BLaER1 treated with 17β-estradiol and CSF1 and Interleukin-3, amounts not matched to agents 10 nM and 100 nM (cell line): ENCODE data around the gene B3GALT6.
A peak's percentile ranks its signal among the peaks of the same experiment; 100 is the strongest.

Source experiments
- H3K27ac ChIP-seq, 11 experiments: shearing (Covaris generic); formaldehyde crosslinking; 2 replicates each; pipeline ENCODE4 v1.8.1; 2022
- H3K27me3 ChIP-seq, 11 experiments: shearing (Covaris generic); formaldehyde crosslinking; 2 replicates each; pipeline ENCODE4 v1.8.1; 2022
- H3K36me3 ChIP-seq, 11 experiments: shearing (Covaris generic); formaldehyde crosslinking; 2 replicates each; pipeline ENCODE4 v1.8.1; 2022
- H3K4me1 ChIP-seq, 10 experiments: shearing (Covaris generic); formaldehyde crosslinking; 2 replicates each; pipeline ENCODE4 v1.8.1; 2022
- H3K4me2 ChIP-seq, 11 experiments: shearing (Covaris generic); formaldehyde crosslinking; 2 replicates each; pipeline ENCODE4 v1.8.1; 2022
- H3K4me3 ChIP-seq, 10 experiments: shearing (Covaris generic); formaldehyde crosslinking; 2 replicates each; pipeline ENCODE4 v1.8.1; 2022
- H3K9ac ChIP-seq, 11 experiments: shearing (Covaris generic); formaldehyde crosslinking; 2 replicates each; pipeline ENCODE4 v1.8.1; 2022
- H3K9me3 ChIP-seq, 11 experiments: shearing (Covaris generic); formaldehyde crosslinking; replicated peaks in 1 of 11; 2 replicates each; pipeline ENCODE4 v1.8.1; 2022
- H4K20me1 ChIP-seq, 11 experiments: shearing (Covaris generic); formaldehyde crosslinking; 2 replicates each; pipeline ENCODE4 v1.8.1; 2022
- Cebpa-rat ChIP-seq, 11 experiments: shearing (Covaris generic); IDR thresholded peaks; 2 replicates each; pipeline ENCODE4 v1.8.1; 2022

B3GALT6 gene

GRCh38 chr1:1272341-1273208 lies 40.5 kb downstream of the B3GALT6 start:
- TF ChIP-seq Cebpa-rat (IDR thresholded peaks at IDR 0.05) = no peak
- H3K4me2 ChIP-seq = peak overlapping the region; percentile 91 to 100 (median 99)
- peaks cover 54 to 59% (median 56%) of the 10 kb centered on the region in 11 experiments for H4K20me1 ChIP-seq
- no peaks in the 10 kb centered on the region for H3K27me3 ChIP-seq
- H3K9me3 ChIP-seq = no peaks in the 10 kb centered on the region
- peaks cover 14 to 51% (median 39%) of the 10 kb centered on the region in 11 experiments for H3K36me3 ChIP-seq
- H3K4me1 ChIP-seq = peaks cover 33 to 42% (median 38%) of the 10 kb centered on the region in 10 experiments
- H3K9ac ChIP-seq = peak overlapping the region; percentile 97 to 100 (median 99)
- H3K27ac ChIP-seq = peak overlapping the region; percentile 92 to 99 (median 97)
- peak overlapping the region; percentile 96 to 100 (median 100) for H3K4me3 ChIP-seq

GRCh38 chr1:1273209-1273511 lies 41.1 kb downstream of the B3GALT6 start:
- Histone ChIP-seq H3K27ac (peak overlapping the region; percentile 92 to 99 (median 97)), H3K4me3 (peak overlapping the region; percentile 96 to 100 (median 100)), H3K4me1 (peaks cover 33 to 42% (median 38%) of the 10 kb centered on the region in 10 experiments), H3K4me2 (peak overlapping the region; percentile 91 to 100 (median 99)), H4K20me1 (peaks cover 49 to 53% (median 50%) of the 10 kb centered on the region in 11 experiments), H3K9me3 (no peaks in the 10 kb centered on the region), H3K9ac (peak overlapping the region; percentile 97 to 100 (median 99)), H3K36me3 (peaks cover 9 to 45% (median 33%) of the 10 kb centered on the region in 11 experiments; a peak in 21 of 22 replicates), H3K27me3 (no peaks in the 10 kb centered on the region)
- no peak for TF ChIP-seq Cebpa-rat (IDR thresholded peaks at IDR 0.05)

DNA sequence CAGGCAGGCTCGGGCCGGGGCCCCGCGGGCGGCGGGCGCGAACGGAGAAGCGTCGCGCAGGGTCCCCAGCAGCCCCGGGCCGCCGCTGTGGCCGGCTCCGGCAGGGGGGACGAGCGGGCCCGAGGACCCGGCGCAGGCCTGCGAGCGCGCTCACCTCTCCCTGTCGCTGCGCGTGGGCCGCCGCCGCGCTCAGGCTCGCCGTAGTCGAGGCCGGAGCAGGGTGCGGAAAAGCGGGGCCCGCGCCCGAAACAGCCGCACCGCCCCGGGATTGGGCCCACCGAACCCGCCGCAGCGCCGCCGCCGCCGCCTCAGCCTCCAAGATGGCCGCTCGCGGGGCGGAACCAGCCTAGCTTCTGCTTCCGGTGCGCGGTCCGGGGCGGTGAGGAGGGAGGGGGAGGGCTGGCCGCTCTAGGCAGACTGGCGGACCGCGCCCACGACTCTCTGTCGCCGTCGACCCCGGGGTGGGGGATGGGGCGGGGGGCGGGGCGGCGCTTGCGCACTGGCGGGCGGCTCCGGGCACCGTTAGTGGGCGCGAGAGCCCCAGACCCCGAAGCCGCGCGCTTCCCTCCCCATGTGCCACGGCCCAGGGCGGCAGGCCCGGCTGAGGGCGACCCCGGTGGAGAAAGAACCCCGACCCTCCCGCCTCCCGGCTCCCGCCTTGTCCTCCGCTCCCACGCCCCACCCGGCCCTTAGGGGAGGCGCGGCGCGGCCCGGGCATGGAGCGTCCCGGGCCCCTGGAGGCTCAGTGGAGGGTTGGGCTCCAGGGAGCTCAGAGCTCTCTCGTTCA lies 41.7 kb downstream of the B3GALT6 start, which contains the start of gene UBE2J2:
Gene UBE2J2, minus strand, starts transcription at position 343 of the 787 bp plus-strand sequence. CDS start 5,862 bp downstream, outside the sequence.
- Histone ChIP-seq H3K27ac (peak within 1 kb of the TSS; percentile 92 to 99 (median 97)), H3K4me3 (peak within 1 kb of the TSS; percentile 96 to 100 (median 100)), H3K4me2 (peak within 1 kb of the TSS; percentile 95 to 100 (median 99)), H3K9me3 (no peaks in the 10 kb centered on the region), H3K9ac (peak within 1 kb of the TSS; percentile 97 to 100 (median 99)), H4K20me1 (peaks cover 43 to 48% (median 45%) of the 10 kb centered on the region in 11 experiments), H3K36me3 (peaks cover 3 to 40% (median 28%) of the 10 kb centered on the region in 11 experiments; a peak in 21 of 22 replicates), H3K27me3 (no peaks in the 10 kb centered on the region), H3K4me1 (peaks cover 33 to 42% (median 38%) of the 10 kb centered on the region in 10 experiments)
- TF ChIP-seq Cebpa-rat (IDR thresholded peaks at IDR 0.05) = no peak

DNA sequence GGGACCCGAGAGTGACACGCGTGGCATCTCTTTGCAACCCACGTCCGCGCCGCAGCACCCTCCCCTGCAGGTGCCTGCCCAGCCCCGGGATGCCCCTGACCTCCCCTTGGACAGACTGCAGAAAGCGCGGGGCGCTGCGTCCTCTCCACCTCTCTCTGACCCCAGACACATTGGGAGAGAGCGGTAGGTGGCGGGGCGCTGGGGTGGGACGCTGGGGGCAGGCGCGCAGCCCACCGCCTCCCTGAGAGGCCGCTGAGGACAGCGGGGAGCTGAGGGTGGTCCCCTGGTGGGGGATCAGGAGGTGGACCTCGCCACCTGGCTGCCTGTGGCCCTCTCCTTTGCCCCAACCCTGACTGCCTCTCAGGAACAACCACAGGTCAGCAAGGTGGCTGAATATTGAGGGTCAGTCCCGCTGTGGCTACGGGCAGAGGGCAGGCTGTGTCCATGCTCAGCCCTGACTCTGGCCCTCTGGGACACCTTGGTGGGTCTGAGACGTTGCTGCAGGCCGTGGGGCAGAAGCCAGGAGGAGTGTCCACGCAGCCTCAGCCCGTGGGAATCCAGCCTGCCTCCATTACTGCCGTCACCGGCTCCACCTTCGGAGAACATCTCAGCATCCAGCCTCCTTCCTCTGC lies 42.4 kb downstream of the B3GALT6 start:
- Histone ChIP-seq H3K4me3 (peak overlapping the region; percentile 96 to 100 (median 100)), H3K9me3 (no peaks in the 10 kb centered on the region), H3K4me1 (peaks cover 33 to 42% (median 38%) of the 10 kb centered on the region in 10 experiments), H3K4me2 (peak overlapping the region; percentile 90 to 99 (median 96)), H3K27me3 (no peaks in the 10 kb centered on the region), H4K20me1 (peaks cover 36 to 41% (median 38%) of the 10 kb centered on the region in 11 experiments), H3K9ac (peak overlapping the region; percentile 97 to 100 (median 99)), H3K27ac (peak overlapping the region in 9 of 11 experiments; percentile 45 to 99 (median 97); a peak in 19 of 22 replicates), H3K36me3 (peaks cover 0 to 32% (median 25%) of the 10 kb centered on the region in 11 experiments; a peak in 21 of 22 replicates)
- TF ChIP-seq Cebpa-rat (IDR thresholded peaks at IDR 0.05) = no peak

GRCh38 chr1:1274931-1275431 lies 42.9 kb downstream of the B3GALT6 start:
- peak overlapping the region; percentile 90 to 99 (median 96) for H3K4me2 ChIP-seq
- peaks cover 0 to 27% (median 20%) of the 10 kb centered on the region in 11 experiments; a peak in 20 of 22 replicates for H3K36me3 ChIP-seq
- peak overlapping the region in 10 of 11 experiments; percentile 97 to 100 (median 99); a peak in 15 of 22 replicates for H3K9ac ChIP-seq
- H3K9me3 ChIP-seq = no peaks in the 10 kb centered on the region
- H4K20me1 ChIP-seq = peaks cover 30 to 35% (median 32%) of the 10 kb centered on the region in 11 experiments
- H3K27ac ChIP-seq = no peak overlapping the region
- TF ChIP-seq Cebpa-rat (IDR thresholded peaks at IDR 0.05) = no peak
- no peaks in the 10 kb centered on the region for H3K27me3 ChIP-seq
- H3K4me3 ChIP-seq = peak overlapping the region in 4 of 10 experiments; percentile 99 to 100 (median 100); a peak in 4 of 20 replicates
- H3K4me1 ChIP-seq = peaks cover 33 to 42% (median 38%) of the 10 kb centered on the region in 10 experiments

DNA sequence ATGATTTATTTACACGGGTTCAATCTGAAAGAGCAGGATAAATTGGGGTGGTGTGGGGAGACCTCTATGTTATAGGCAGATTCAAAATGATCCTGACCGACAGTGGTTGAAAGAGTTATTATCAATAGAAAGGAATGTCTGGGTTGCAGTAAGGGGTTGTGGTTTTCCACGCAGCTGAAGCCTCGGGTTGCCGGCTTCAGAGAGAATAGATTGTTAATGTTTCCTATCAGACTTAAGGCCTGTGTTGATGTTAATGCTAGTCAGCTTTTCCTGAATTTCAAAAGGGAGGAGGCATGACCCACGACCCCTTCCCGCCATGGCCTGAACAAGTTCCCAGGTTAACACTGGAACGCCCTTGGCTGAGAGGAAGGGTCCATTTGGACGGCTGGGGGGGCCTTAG lies 43.8 kb downstream of the B3GALT6 start:
- no peaks in the 10 kb centered on the region for H3K27me3 ChIP-seq
- peaks cover 25 to 35% (median 30%) of the 10 kb centered on the region in 10 experiments for H3K4me1 ChIP-seq
- H3K36me3 ChIP-seq = peaks cover 0 to 18% (median 12%) of the 10 kb centered on the region in 11 experiments; a peak in 17 of 22 replicates
- H3K27ac ChIP-seq = no peak overlapping the region
- no peak overlapping the region for H3K9ac ChIP-seq
- no peak overlapping the region for H3K4me2 ChIP-seq
- no peak for TF ChIP-seq Cebpa-rat (IDR thresholded peaks at IDR 0.05)
- H3K4me3 ChIP-seq = no peak overlapping the region
- H3K9me3 ChIP-seq = no peaks in the 10 kb centered on the region
- H4K20me1 ChIP-seq = peaks cover 22 to 27% (median 24%) of the 10 kb centered on the region in 11 experiments

GRCh38 chr1:1278620-1279019 lies 46.6 kb downstream of the B3GALT6 start:
- H3K27ac ChIP-seq = no peak overlapping the region
- no peak for TF ChIP-seq Cebpa-rat (IDR thresholded peaks at IDR 0.05)
- H4K20me1 ChIP-seq = peaks cover 0 to 12% (median 0%) of the 10 kb centered on the region in 11 experiments; a peak in 2 of 22 replicates
- H3K36me3 ChIP-seq = no peaks in the 10 kb centered on the region
- H3K9me3 ChIP-seq = no peaks in the 10 kb centered on the region
- peaks cover 6 to 17% (median 10%) of the 10 kb centered on the region in 10 experiments; a peak in 18 of 20 replicates for H3K4me1 ChIP-seq
- H3K27me3 ChIP-seq = no peaks in the 10 kb centered on the region
- H3K4me3 ChIP-seq = no peak overlapping the region
- no peak overlapping the region for H3K4me2 ChIP-seq
- H3K9ac ChIP-seq = no peak overlapping the region

DNA sequence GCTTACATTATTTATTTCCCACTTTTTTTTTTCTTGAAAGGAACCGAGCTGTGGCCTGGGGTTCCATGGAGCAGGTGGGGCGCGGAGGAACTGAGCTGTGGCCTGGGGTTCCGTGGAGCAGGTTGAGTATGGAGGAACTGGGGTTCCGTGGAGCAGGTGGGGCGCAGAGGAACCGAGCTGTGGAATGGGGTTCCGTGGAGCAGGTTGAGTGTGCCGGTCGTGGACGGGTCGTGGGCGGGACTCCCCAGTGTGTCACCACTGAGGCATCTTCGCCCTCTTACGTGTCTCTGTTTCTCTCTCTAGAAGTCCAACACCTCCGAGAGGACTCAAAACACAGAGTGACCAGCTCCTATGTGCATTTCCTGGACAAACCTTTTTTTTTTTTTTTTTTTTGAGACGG lies 47.0 kb downstream of the B3GALT6 start:
- Histone ChIP-seq H4K20me1 (peaks cover 0 to 13% (median 0%) of the 10 kb centered on the region in 11 experiments; a peak in 2 of 22 replicates), H3K4me2 (no peak overlapping the region), H3K9ac (no peak overlapping the region), H3K36me3 (no peaks in the 10 kb centered on the region), H3K27ac (no peak overlapping the region), H3K27me3 (no peaks in the 10 kb centered on the region), H3K4me3 (no peak overlapping the region), H3K4me1 (peaks cover 6 to 18% (median 10%) of the 10 kb centered on the region in 10 experiments; a peak in 18 of 20 replicates), H3K9me3 (no peaks in the 10 kb centered on the region)
- TF ChIP-seq Cebpa-rat (IDR thresholded peaks at IDR 0.05) = no peak
